ENCODE measurements around the gene BLOC1S5. TPM values are rescaled to one million over a fixed set of nuclear protein-coding genes. Genes with fewer than 3 reads are reported as not detected.

The BLOC1S5 gene
- total and polyA plus RNA-seq, 9 of the 15 experiments (the other 6 are each of a cell fraction or from before 2014, with no cell fraction given) = 8.5 to 41.0 (median 27.7) TPM

DNA sequence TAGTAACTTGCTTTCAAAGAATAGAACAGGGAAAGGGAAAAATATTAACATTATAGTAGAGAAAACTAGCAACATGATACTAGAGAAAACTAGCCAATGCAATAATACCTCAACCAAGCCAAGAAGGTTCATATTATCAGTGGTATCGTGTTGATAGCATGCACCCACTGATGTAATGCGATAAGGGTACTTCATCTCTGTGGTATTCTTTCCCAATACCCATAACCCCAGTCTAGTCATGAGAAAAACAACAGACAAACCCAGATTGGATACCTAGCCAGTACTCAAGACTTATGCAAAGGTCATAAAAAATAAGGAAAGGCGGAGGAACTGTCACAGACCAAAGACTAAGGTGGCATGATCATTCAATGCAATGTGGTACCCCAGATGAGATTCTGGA lies 21.0 kb downstream of the BLOC1S5 start:
- 57% methylated on average over 3 of the region's 3 CpGs for WGBS (ENCODE audit: insufficient coverage, low coverage, missing lambda C conversion rate)

More for the DNA sequence above, 21.0 kb downstream of the BLOC1S5 start:
- DNase-seq (ENCODE audit: extremely low read depth in 1 of 4, low spot score in 3 of 4) = no peak
- H3K27ac ChIP-seq (ENCODE audit: extremely low read depth, low read depth, low read length) = no peak overlapping the region
- POLR2A ChIA-PET = no interaction called here
- in situ Hi-C loops (cut with MboI) = no loop called here
- no peaks in the 10 kb centered on the region; the same call in 2 of the 3 replicates for H3K79me2 ChIP-seq (ENCODE audit: control insufficient read depth, insufficient read depth, low read length)
- H3K9ac ChIP-seq (ENCODE audit: insufficient read depth in 1 of 2, low read depth in 2 of 2, low read length in 2 of 2) = no peak overlapping the region
- no peaks in the 10 kb centered on the region for H3K27me3 ChIP-seq (ENCODE audit: control insufficient read depth in 2 of 2, insufficient read depth in 2 of 2, low read length in 2 of 2)
- BruUV-seq (replicated peaks) = no TSS peak
- CTCF ChIA-PET (ENCODE audit: low intra/inter-chr PET ratio) = no interaction called here
- intact Hi-C loops (cut with micrococcal nuclease) = no loop called here
- peaks cover 35% of the 10 kb centered on the region for H3K36me3 ChIP-seq (ENCODE audit: control insufficient read depth, insufficient read depth, low read length)
- H3K4me2 ChIP-seq (ENCODE audit: insufficient read depth, low read length) = no peak overlapping the region
- no peak overlapping the region for H2AFZ ChIP-seq (ENCODE audit: low read depth, low read length)
- H3K4me3 ChIP-seq = no peak overlapping the region
- no peaks in the 10 kb centered on the region for H3K9me3 ChIP-seq (replicated peaks; ENCODE audit: control insufficient read depth, insufficient read depth, low read depth, low read length)
- TF ChIP-seq TEAD4 (IDR thresholded peaks at IDR 0.05; ENCODE audit: low read length) (no peak), TEAD4 (CRISPR knock-in tag; IDR thresholded peaks at IDR 0.05; ENCODE audit: borderline replicate concordance) (no peak), POLR3G (IDR thresholded peaks at IDR 0.05; ENCODE audit: extremely low read depth, insufficient read length, insufficient replicate concordance) (no peak), KLF13 (tag; IDR thresholded peaks at IDR 0.05; ENCODE audit: borderline replicate concordance, low read depth) (no peak), KAT7 (CRISPR knock-in tag; IDR thresholded peaks at IDR 0.05; ENCODE audit: borderline replicate concordance) (no peak), BCL6 (CRISPR knock-in tag; IDR thresholded peaks at IDR 0.05) (no peak), CBFA2T3 (IDR thresholded peaks at IDR 0.05) (no peak), GATAD2B (IDR thresholded peaks at IDR 0.05; ENCODE audit: borderline replicate concordance) (no peak)
- TF ChIP-seq, protein P1, sequence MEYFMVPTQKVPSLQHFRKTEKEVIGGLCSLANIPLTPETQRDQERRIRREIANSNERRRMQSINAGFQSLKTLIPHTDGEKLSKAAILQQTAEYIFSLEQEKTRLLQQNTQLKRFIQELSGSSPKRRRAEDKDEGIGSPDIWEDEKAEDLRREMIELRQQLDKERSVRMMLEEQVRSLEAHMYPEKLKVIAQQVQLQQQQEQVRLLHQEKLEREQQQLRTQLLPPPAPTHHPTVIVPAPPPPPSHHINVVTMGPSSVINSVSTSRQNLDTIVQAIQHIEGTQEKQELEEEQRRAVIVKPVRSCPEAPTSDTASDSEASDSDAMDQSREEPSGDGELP (CRISPR knock-in tag; IDR thresholded peaks at IDR 0.05; ENCODE audit: borderline replicate concordance) = no peak
- no peaks in the 10 kb centered on the region for H3K4me1 ChIP-seq (replicated peaks in 1 of 2; ENCODE audit: control insufficient read depth in 2 of 2, insufficient read depth in 2 of 2, low read length in 2 of 2)
- no peaks in the 10 kb centered on the region for H4K20me1 ChIP-seq (replicated peaks; ENCODE audit: control insufficient read depth, insufficient read depth, low read length)
- ATAC-seq = no peak
- no peaks in the 10 kb centered on the region for H3K9me1 ChIP-seq (ENCODE audit: control insufficient read depth, insufficient read depth, low read length)
- FAIRE-seq = no peak
